ENCODE measurements around the gene URI1. TPM values are rescaled to one million over a fixed set of nuclear protein-coding genes. Genes with fewer than 3 reads are reported as not detected.

The URI1 gene
- total RNA-seq, 1 donor from 2014 or later = 43.7 TPM

GRCh38 chr19:30053558-30053957, 111.5 kb downstream of the URI1 start:
- H3K27ac Mint-ChIP-seq (ENCODE audit: unreplicated experiment) = no peak overlapping the region
- H3K27me3 Mint-ChIP-seq (ENCODE audit: unreplicated experiment) = no peaks in the 10 kb centered on the region
- H3K4me3 Mint-ChIP-seq (ENCODE audit: unreplicated experiment) = no peak overlapping the region
- no peak for TF ChIP-seq CTCF (IDR thresholded peaks at IDR 0.05)
- no peaks in the 10 kb centered on the region for H3K36me3 Mint-ChIP-seq (ENCODE audit: unreplicated experiment)
- no peak for DNase-seq (ENCODE audit: extremely low spot score, unreplicated experiment)
- no peaks in the 10 kb centered on the region for H3K4me1 Mint-ChIP-seq (ENCODE audit: unreplicated experiment)
- peaks cover 8% of the 10 kb centered on the region for H3K9me3 Mint-ChIP-seq (ENCODE audit: unreplicated experiment)

- no peak for TF ChIP-seq CTCF (IDR thresholded peaks at IDR 0.05)
- Mint-ChIP-seq H3K27me3 (ENCODE audit: unreplicated experiment) (no peaks in the 10 kb centered on the region), H3K4me1 (ENCODE audit: unreplicated experiment) (no peaks in the 10 kb centered on the region), H3K36me3 (ENCODE audit: unreplicated experiment) (no peaks in the 10 kb centered on the region), H3K4me3 (ENCODE audit: unreplicated experiment) (no peak overlapping the region), H3K27ac (ENCODE audit: unreplicated experiment) (no peak overlapping the region), H3K9me3 (ENCODE audit: unreplicated experiment) (peaks cover 8% of the 10 kb centered on the region)
- DNase-seq (ENCODE audit: extremely low spot score, unreplicated experiment) = no peak
These were observed 112.2 kb downstream of the URI1 start for GRCh38 chr19:30054210-30054609.

GRCh38 chr19:30056580-30056979, 114.5 kb downstream of the URI1 start:
- Mint-ChIP-seq H3K9me3 (ENCODE audit: unreplicated experiment) (peaks cover 8% of the 10 kb centered on the region), H3K36me3 (ENCODE audit: unreplicated experiment) (no peaks in the 10 kb centered on the region), H3K27ac (ENCODE audit: unreplicated experiment) (no peak overlapping the region), H3K27me3 (ENCODE audit: unreplicated experiment) (no peaks in the 10 kb centered on the region), H3K4me1 (ENCODE audit: unreplicated experiment) (no peaks in the 10 kb centered on the region), H3K4me3 (ENCODE audit: unreplicated experiment) (no peak overlapping the region)
- no peak for TF ChIP-seq CTCF (IDR thresholded peaks at IDR 0.05)
- DNase-seq (ENCODE audit: extremely low spot score, unreplicated experiment) = no peak

- no peaks in the 10 kb centered on the region for H3K27me3 Mint-ChIP-seq (ENCODE audit: unreplicated experiment)
- no peaks in the 10 kb centered on the region for H3K4me1 Mint-ChIP-seq (ENCODE audit: unreplicated experiment)
These were observed 117.9 kb downstream of the URI1 start for GRCh38 chr19:30059741-30060457.

More at GRCh38 chr19:30059741-30060457, 117.9 kb downstream of the URI1 start:
- Mint-ChIP-seq H3K27ac (ENCODE audit: unreplicated experiment) (no peak overlapping the region), H3K4me3 (ENCODE audit: unreplicated experiment) (no peak overlapping the region), H3K9me3 (ENCODE audit: unreplicated experiment) (peaks cover 8% of the 10 kb centered on the region), H3K36me3 (ENCODE audit: unreplicated experiment) (no peaks in the 10 kb centered on the region)
- no peak for TF ChIP-seq CTCF (IDR thresholded peaks at IDR 0.05)
- DNase-seq (ENCODE audit: extremely low spot score, unreplicated experiment) = no peak

All from osteocyte (in vitro differentiated cells).